ENCODE measurements around the gene MCUB. TPM values are rescaled to one million over a fixed set of nuclear protein-coding genes. Genes with fewer than 3 reads are reported as not detected.

Gene MCUB
- total and polyA plus RNA-seq, 2 donors (not counting 3 experiments of a cell fraction or from before 2014, with no cell fraction given) = 32.5 to 53.8 TPM

DNA sequence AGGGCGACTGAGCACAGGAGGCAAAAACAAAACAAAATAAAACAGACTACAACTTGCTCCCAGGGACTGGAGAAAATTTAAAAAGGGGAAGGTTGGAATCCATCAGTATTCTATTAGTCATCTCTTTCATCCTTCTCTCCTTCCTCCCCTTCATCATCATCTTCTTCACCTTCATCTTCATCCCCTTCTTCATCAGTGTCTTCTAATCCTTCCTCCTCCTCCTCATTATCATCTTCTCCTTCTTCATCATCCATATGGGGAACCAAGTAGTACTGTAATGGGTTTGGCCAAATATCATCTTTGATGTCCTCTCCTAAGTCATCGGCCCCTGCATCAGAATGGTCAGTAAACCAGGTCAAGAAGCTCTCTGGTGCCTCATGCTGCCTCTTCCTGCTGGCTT lies 6.9 kb upstream of the MCUB start:
- DNase-seq (ENCODE audit: low read depth, low spot score) (no peak), FAIRE-seq (no peak)
- H4K20me1 ChIP-seq (replicated peaks; ENCODE audit: control insufficient read depth, extremely low read depth, insufficient read depth, low read length) = no peaks in the 10 kb centered on the region
- TF ChIP-seq, protein P1, sequence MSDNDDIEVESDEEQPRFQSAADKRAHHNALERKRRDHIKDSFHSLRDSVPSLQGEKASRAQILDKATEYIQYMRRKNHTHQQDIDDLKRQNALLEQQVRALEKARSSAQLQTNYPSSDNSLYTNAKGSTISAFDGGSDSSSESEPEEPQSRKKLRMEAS (IDR thresholded peaks at IDR 0.05; ENCODE audit: insufficient read depth, insufficient read length) = no peak
- TF ChIP-seq EZH2 (IDR thresholded peaks at IDR 0.05; ENCODE audit: borderline replicate concordance, low read depth, low read length, severe bottlenecking) (no peak), MYC (IDR thresholded peaks at IDR 0.05; ENCODE audit: low read depth, low read length) (no peak)
- TF ChIP-seq, protein P2, sequence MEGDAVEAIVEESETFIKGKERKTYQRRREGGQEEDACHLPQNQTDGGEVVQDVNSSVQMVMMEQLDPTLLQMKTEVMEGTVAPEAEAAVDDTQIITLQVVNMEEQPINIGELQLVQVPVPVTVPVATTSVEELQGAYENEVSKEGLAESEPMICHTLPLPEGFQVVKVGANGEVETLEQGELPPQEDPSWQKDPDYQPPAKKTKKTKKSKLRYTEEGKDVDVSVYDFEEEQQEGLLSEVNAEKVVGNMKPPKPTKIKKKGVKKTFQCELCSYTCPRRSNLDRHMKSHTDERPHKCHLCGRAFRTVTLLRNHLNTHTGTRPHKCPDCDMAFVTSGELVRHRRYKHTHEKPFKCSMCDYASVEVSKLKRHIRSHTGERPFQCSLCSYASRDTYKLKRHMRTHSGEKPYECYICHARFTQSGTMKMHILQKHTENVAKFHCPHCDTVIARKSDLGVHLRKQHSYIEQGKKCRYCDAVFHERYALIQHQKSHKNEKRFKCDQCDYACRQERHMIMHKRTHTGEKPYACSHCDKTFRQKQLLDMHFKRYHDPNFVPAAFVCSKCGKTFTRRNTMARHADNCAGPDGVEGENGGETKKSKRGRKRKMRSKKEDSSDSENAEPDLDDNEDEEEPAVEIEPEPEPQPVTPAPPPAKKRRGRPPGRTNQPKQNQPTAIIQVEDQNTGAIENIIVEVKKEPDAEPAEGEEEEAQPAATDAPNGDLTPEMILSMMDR (IDR thresholded peaks at IDR 0.05; ENCODE audit: extremely low read depth in 1 of 2, insufficient read depth in 1 of 2, low read depth in 1 of 2, low read length in 2 of 2) = no peak
- H3K9me1 ChIP-seq (replicated peaks; ENCODE audit: control insufficient read depth, extremely low read depth, insufficient read depth, low read length) = no peaks in the 10 kb centered on the region
- no peak overlapping the region for H3K4me3 ChIP-seq (replicated peaks in 1 of 3; ENCODE audit: insufficient read depth in 1 of 3, low read depth in 1 of 3, low read length in 3 of 3)
- intact Hi-C loops (cut with micrococcal nuclease) = no loop called here
- no peaks in the 10 kb centered on the region for H3K27me3 ChIP-seq (ENCODE audit: control insufficient read depth in 2 of 2, insufficient read depth in 2 of 2, low read length in 2 of 2)
- no peaks in the 10 kb centered on the region for H3K36me3 ChIP-seq (ENCODE audit: control insufficient read depth in 2 of 2, extremely low read depth in 1 of 2, insufficient read depth in 2 of 2, low read length in 2 of 2)
- peaks cover 12% of the 10 kb centered on the region for H3K4me1 ChIP-seq (ENCODE audit: control insufficient read depth, extremely low read depth, insufficient read depth, low read length)
- dilution Hi-C loops (cut with MboI; ENCODE audit: extremely low pct_ligation_motif_present, low sequenced_read_pairs) = no loop called here
- no TSS peak for BruUV-seq (replicated peaks)
- ChIA-PET POLR2A (no interaction called here), CTCF (no interaction called here)
- no peaks in the 10 kb centered on the region for H3K79me2 ChIP-seq (ENCODE audit: control insufficient read depth, insufficient read depth, low read length)
- no peak overlapping the region for H3K9ac ChIP-seq (replicated peaks; ENCODE audit: extremely low read depth, insufficient read depth, low read length)
- no peak overlapping the region for H2AFZ ChIP-seq (ENCODE audit: low read depth, low read length)
- H3K27ac ChIP-seq (ENCODE audit: insufficient read depth, low read depth, low read length) = no peak overlapping the region
- no peak overlapping the region for H3K4me2 ChIP-seq (ENCODE audit: insufficient read depth, low read length)
- no peaks in the 10 kb centered on the region for H3K9me3 ChIP-seq (replicated peaks; ENCODE audit: control insufficient read depth, insufficient read depth, low read length)

DNA sequence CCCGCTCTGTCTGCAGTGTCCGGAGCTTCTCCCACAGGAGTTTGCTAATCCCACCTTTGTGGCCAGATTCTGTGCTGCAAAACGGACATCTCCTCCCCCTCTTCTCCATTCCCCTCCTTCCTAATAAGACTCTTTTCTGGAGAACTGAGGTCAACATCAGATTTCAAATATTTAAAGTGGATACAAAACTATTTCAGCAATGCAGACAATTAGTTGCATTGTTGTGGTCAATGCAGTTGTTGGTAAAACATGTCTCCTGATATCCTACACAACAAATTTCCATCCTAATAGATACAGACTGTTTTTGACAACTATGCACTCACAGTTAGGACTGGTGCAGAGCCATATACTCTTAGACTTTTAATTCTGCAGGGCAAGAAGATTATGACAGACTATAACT lies 5.1 kb upstream of the MCUB start:
- intact Hi-C loops (cut with micrococcal nuclease) (no loop called here), dilution Hi-C loops (cut with MboI; ENCODE audit: extremely low pct_ligation_motif_present, low sequenced_read_pairs) (no loop called here)
- H3K36me3 ChIP-seq (ENCODE audit: control insufficient read depth in 2 of 2, extremely low read depth in 1 of 2, insufficient read depth in 2 of 2, low read length in 2 of 2) = no peaks in the 10 kb centered on the region
- no TSS peak for BruUV-seq (replicated peaks)
- FAIRE-seq (no peak), DNase-seq (ENCODE audit: low read depth, low spot score) (no peak)
- no peak for TF ChIP-seq POLR2AphosphoS5 (IDR thresholded peaks at IDR 0.05; ENCODE audit: insufficient read depth, low read depth, low read length)
- H3K9ac ChIP-seq (replicated peaks; ENCODE audit: extremely low read depth, insufficient read depth, low read length) = no peak overlapping the region
- no peak overlapping the region for H3K27ac ChIP-seq (ENCODE audit: insufficient read depth, low read depth, low read length)
- H3K4me1 ChIP-seq (ENCODE audit: control insufficient read depth, extremely low read depth, insufficient read depth, low read length) = peaks cover 9% of the 10 kb centered on the region
- no peaks in the 10 kb centered on the region for H3K9me1 ChIP-seq (replicated peaks; ENCODE audit: control insufficient read depth, extremely low read depth, insufficient read depth, low read length)
- H4K20me1 ChIP-seq (replicated peaks; ENCODE audit: control insufficient read depth, extremely low read depth, insufficient read depth, low read length) = no peaks in the 10 kb centered on the region
- CTCF ChIA-PET = interaction anchor here (1.0 to 1.3 kb wide), 3 partner anchors 17 to 104 kb away, joined by 3 to 5 read pairs (median 3); no protein-coding TSS in a partner anchor
- H2AFZ ChIP-seq (ENCODE audit: low read depth, low read length) = no peak overlapping the region
- POLR2A ChIA-PET = no interaction called here
- no peaks in the 10 kb centered on the region for H3K9me3 ChIP-seq (replicated peaks; ENCODE audit: control insufficient read depth, insufficient read depth, low read length)
- H3K4me2 ChIP-seq (ENCODE audit: insufficient read depth, low read length) = no peak overlapping the region
- no peaks in the 10 kb centered on the region for H3K79me2 ChIP-seq (ENCODE audit: control insufficient read depth, insufficient read depth, low read length)
- no peak overlapping the region for H3K4me3 ChIP-seq (replicated peaks in 1 of 3; ENCODE audit: insufficient read depth in 1 of 3, low read depth in 1 of 3, low read length in 3 of 3)
- no peaks in the 10 kb centered on the region for H3K27me3 ChIP-seq (ENCODE audit: control insufficient read depth in 2 of 2, insufficient read depth in 2 of 2, low read length in 2 of 2)

All from endothelial cell of umbilical vein (primary cell).